Head of caudate nucleus (tissue), 42 donors: ENCODE data around the gene SAXO2.
"Not testable (repeated sequence)": the region's sequence is repeated elsewhere in the genome, so short reads cannot be mapped to it uniquely, and the experiment has no call there.

ENCODE experiments used
- DNase-seq, 42 donors: peaks; one replicate each; pipeline versions ENCODE4 v3.0.0 to v3.0.0-alpha.2; 2020 to 2021; ENCODE audit warnings: mixed read lengths in 7 of 42
- intact Hi-C: fragments of 100-400 bp; cut with DNase I; formaldehyde crosslinking; loops from one replicate; pipeline ENCODE4 v1.15.0; 2022

Gene SAXO2

GRCh38 chr15:82262422-82263026 lies at the start of gene SAXO2, which contains the start of gene EFL1:
SAXO2 (plus strand) TSS chr15:82262818; CDS start chr15:82262880, 62 bp downstream.
EFL1 (minus strand) TSS chr15:82262734; CDS start chr15:82261778, 956 bp downstream.
- intact Hi-C loops: no loop called here
- peak; percentile 84 to 98 (median 95) for DNase-seq

- intact Hi-C loops, DNase-seq: not testable (repeated sequence)
Observed at GRCh38 chr15:82216092-82216491, 46.5 kb upstream of the SAXO2 start.

- DNase-seq: peak in 24 of 42 donors; percentile 3 to 56 (median 19)
- intact Hi-C loops: not testable (repeated sequence)
Observed at GRCh38 chr15:82221535-82221934, 41.1 kb upstream of the SAXO2 start.

- no peak for DNase-seq
- intact Hi-C loops: no loop called here
Observed at GRCh38 chr15:82228750-82229149, 33.9 kb upstream of the SAXO2 start.

GRCh38 chr15:82231233-82231632 lies 31.4 kb upstream of the SAXO2 start:
- intact Hi-C loops: no loop called here
- no peak for DNase-seq

- no peak for DNase-seq
- intact Hi-C loops: no loop called here
Observed at GRCh38 chr15:82231842-82232241, 30.8 kb upstream of the SAXO2 start.

GRCh38 chr15:82237944-82238534 lies 24.6 kb upstream of the SAXO2 start:
- intact Hi-C loops: not testable (repeated sequence)

GRCh38 chr15:82239685-82240391 lies 22.8 kb upstream of the SAXO2 start:
- DNase-seq: no peak
- intact Hi-C loops: no loop called here

More at GRCh38 chr15:82237944-82238534, 24.6 kb upstream of the SAXO2 start:
- DNase-seq: not testable (repeated sequence)

- DNase-seq, intact Hi-C loops: not testable (repeated sequence)
Observed at GRCh38 chr15:82241836-82242499, 20.6 kb upstream of the SAXO2 start.

- DNase-seq, intact Hi-C loops: not testable (repeated sequence)
Observed at GRCh38 chr15:82243644-82244043, 19.0 kb upstream of the SAXO2 start.

- intact Hi-C loops, DNase-seq: not testable (repeated sequence)
Observed at GRCh38 chr15:82245956-82246355, 16.7 kb upstream of the SAXO2 start.

GRCh38 chr15:82248261-82248660 lies 14.4 kb upstream of the SAXO2 start:
- DNase-seq, intact Hi-C loops: not testable (repeated sequence)

- peak in 7 of 42 donors; percentile 1 to 16 (median 9) for DNase-seq
- intact Hi-C loops: not testable (repeated sequence)
Observed at GRCh38 chr15:82261566-82262421, 824 bp upstream of the SAXO2 start.

GRCh38 chr15:82263350-82263749 lies 732 bp downstream of the SAXO2 start:
- intact Hi-C loops: no loop called here
- peak in 1 of 42 donors; percentile 16 for DNase-seq

GRCh38 chr15:82267137-82267536 lies 4.5 kb downstream of the SAXO2 start:
- intact Hi-C loops, DNase-seq: not testable (repeated sequence)

GRCh38 chr15:82268454-82268853 lies 5.8 kb downstream of the SAXO2 start:
- intact Hi-C loops, DNase-seq: not testable (repeated sequence)

GRCh38 chr15:82272154-82272553 lies 9.5 kb downstream of the SAXO2 start:
- no peak for DNase-seq
- intact Hi-C loops: no loop called here

- intact Hi-C loops: no loop called here
- DNase-seq: no peak
Observed at GRCh38 chr15:82275410-82275809, 12.8 kb downstream of the SAXO2 start.

GRCh38 chr15:82281276-82281675 lies 18.7 kb downstream of the SAXO2 start:
- intact Hi-C loops, DNase-seq: not testable (repeated sequence)
